ENCODE measurements around the gene GTPBP4. TPM values are rescaled to one million over a fixed set of nuclear protein-coding genes. Genes with fewer than 3 reads are reported as not detected.

GTPBP4 gene
- total RNA-seq (10 to 100 TPM; 46.0 to 47.0 TPM), polyA plus RNA-seq (10 to 100 TPM; 22.7 to 25.3 TPM)

GRCh38 chr10:987870-988666, at the start of gene GTPBP4:
Gene GTPBP4, plus strand, starts transcription at chr10:988434. Its CDS starts 46 bp downstream, at chr10:988480.
- Histone ChIP-seq H3K4me1 (ENCODE audit: insufficient read depth, low read length) (peaks cover 30% of the 10 kb centered on the region), H3K27ac (ENCODE audit: low read depth, low read length) (peak within 1 kb of the TSS; percentile 83), H3K27me3 (ENCODE audit: insufficient read depth, low read length) (no peaks in the 10 kb centered on the region), H3K4me3 (ENCODE audit: low read length in 2 of 2) (peak within 1 kb of the TSS; percentile 82 to 95), H3K36me3 (ENCODE audit: insufficient read depth, low read length) (peaks cover 8% of the 10 kb centered on the region), H3K9me3 (ENCODE audit: control insufficient read depth in 1 of 2, low read length in 2 of 2) (no peaks in the 10 kb centered on the region)
- CTCF ChIA-PET (ENCODE audit: partially characterized antibody), result interaction anchor here (1.0 to 1.8 kb wide), 4 partner anchors 12 to 87 kb away, joined by 3 to 6 read pairs (median 5); no protein-coding TSS in a partner anchor
- POLR2A ChIA-PET (ENCODE audit: partially characterized antibody), result interaction anchor here (0.8 to 3.4 kb wide), 7 partner anchors 45 to 659 kb away, joined by 3 to 12 read pairs (median 5); partner anchors contain the start of genes IDI1, LARP4B and WDR37
- H3K9me3 Mint-ChIP-seq, result no peaks in the 10 kb centered on the region
- H3K4me3 Mint-ChIP-seq, result peak within 1 kb of the TSS; percentile 91 to 99 (median 95)
- H3K27me3 Mint-ChIP-seq, result no peaks in the 10 kb centered on the region
- DNase-seq, result peak; percentile 91 to 98 (median 96)
- H3K4me1 Mint-ChIP-seq, result peaks cover 23 to 47% (median 33%) of the 10 kb centered on the region in 4 donors
- H3K36me3 Mint-ChIP-seq, result peaks cover 0 to 23% of the 10 kb centered on the region in 2 donors
- peak within 1 kb of the TSS; percentile 96 to 99 (median 98) for H3K27ac Mint-ChIP-seq
- intact Hi-C loops (cut with micrococcal nuclease), result loop anchor here (1.0 to 5.0 kb wide), 3 partner anchors 57 to 121 kb away; partner anchors contain the start of genes IDI1 and LARP4B

- Histone ChIP-seq H3K36me3 (ENCODE audit: insufficient read depth, low read length) (no peaks in the 10 kb centered on the region), H3K4me1 (ENCODE audit: insufficient read depth, low read length) (peaks cover 10% of the 10 kb centered on the region), H3K9me3 (ENCODE audit: control insufficient read depth in 1 of 2, low read length in 2 of 2) (no peaks in the 10 kb centered on the region), H3K27me3 (ENCODE audit: insufficient read depth, low read length) (no peaks in the 10 kb centered on the region), H3K27ac (ENCODE audit: low read depth, low read length) (no peak overlapping the region), H3K4me3 (ENCODE audit: low read length in 2 of 2) (no peak overlapping the region)
- H3K36me3 Mint-ChIP-seq, result no peaks in the 10 kb centered on the region
- no peaks in the 10 kb centered on the region for H3K9me3 Mint-ChIP-seq
- no peak for DNase-seq
- intact Hi-C loops (cut with micrococcal nuclease), result no loop called here
- peak overlapping the region in 6 of 7 donors; percentile 0 to 82 (median 58) for H3K27ac Mint-ChIP-seq
- H3K4me1 Mint-ChIP-seq, result peaks cover 7 to 12% (median 10%) of the 10 kb centered on the region in 4 donors
- ChIA-PET POLR2A (ENCODE audit: partially characterized antibody) (interaction anchor here (0.7 kb wide), 1 partner anchor 609 kb away, joined by 4 read pairs; no protein-coding TSS in a partner anchor), CTCF (ENCODE audit: partially characterized antibody) (no interaction called here)
- H3K4me3 Mint-ChIP-seq, result peak overlapping the region in 1 of 8 donors; percentile 3
- no peaks in the 10 kb centered on the region for H3K27me3 Mint-ChIP-seq
These were observed 49.1 kb upstream of the GTPBP4 start for GRCh38 chr10:938941-939678.

GRCh38 chr10:943334-944033, 44.8 kb upstream of the GTPBP4 start:
- no peak for DNase-seq
- CTCF ChIA-PET (ENCODE audit: partially characterized antibody), result no interaction called here
- Mint-ChIP-seq H3K9me3 (no peaks in the 10 kb centered on the region), H3K4me3 (no peak overlapping the region), H3K36me3 (no peaks in the 10 kb centered on the region), H3K4me1 (peaks cover 9 to 18% (median 14%) of the 10 kb centered on the region in 4 donors), H3K27ac (no peak overlapping the region), H3K27me3 (no peaks in the 10 kb centered on the region)
- no peaks in the 10 kb centered on the region for H3K27me3 ChIP-seq (ENCODE audit: insufficient read depth, low read length)
- H3K9me3 ChIP-seq (ENCODE audit: control insufficient read depth in 1 of 2, low read length in 2 of 2), result no peaks in the 10 kb centered on the region
- intact Hi-C loops (cut with micrococcal nuclease), result no loop called here
- H3K4me1 ChIP-seq (ENCODE audit: insufficient read depth, low read length), result peaks cover 15% of the 10 kb centered on the region
- no peak overlapping the region for H3K4me3 ChIP-seq (ENCODE audit: low read length in 2 of 2)
- H3K36me3 ChIP-seq (ENCODE audit: insufficient read depth, low read length), result no peaks in the 10 kb centered on the region
- no peak overlapping the region for H3K27ac ChIP-seq (ENCODE audit: low read depth, low read length)
- POLR2A ChIA-PET (ENCODE audit: partially characterized antibody), result interaction anchor here (1.3 kb wide), 1 partner anchor 45 kb away, joined by 3 read pairs; the partner anchor contains the start of gene GTPBP4

DNA sequence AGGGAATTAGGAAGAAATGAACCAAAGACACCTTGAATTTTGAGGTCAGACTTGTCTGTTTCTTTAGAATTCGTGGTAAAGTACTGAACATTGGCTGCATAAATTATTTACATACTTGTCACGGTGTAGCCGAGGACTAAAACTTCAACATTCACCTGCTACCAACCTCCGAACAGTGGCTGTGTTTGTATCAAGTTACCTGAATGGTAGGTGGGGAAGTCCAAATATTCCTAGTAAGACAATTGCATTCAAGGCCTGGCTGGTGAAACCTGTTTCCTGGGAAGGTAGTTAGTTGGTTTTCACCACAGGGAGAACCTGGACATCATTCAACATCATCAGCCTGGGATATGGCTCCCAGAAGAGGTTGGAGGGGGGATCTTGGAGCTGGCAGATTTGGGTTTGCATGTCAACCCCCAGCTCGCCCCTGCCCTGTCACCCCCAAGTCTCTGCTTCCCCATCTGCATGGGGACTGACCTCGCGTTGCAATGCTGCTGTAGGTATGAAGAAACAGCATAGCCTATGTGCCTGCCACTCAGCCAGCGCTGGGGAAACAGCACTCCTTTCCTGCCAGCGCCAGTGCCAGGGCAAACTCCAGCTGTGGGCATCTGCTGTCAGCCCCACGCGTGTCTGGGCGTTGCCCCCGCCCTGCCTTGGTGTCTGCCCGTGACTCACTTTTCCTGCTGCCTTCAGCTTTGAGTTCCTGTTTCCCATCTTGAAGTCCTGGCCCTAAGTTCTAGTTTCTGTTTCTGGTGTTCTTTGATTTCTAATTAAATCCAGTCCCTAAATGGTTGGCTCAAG, 44.0 kb upstream of the GTPBP4 start:
- no peaks in the 10 kb centered on the region for H3K36me3 ChIP-seq (ENCODE audit: insufficient read depth, low read length)
- H3K27ac ChIP-seq (ENCODE audit: low read depth, low read length), result no peak overlapping the region
- CTCF ChIA-PET (ENCODE audit: partially characterized antibody), result no interaction called here
- H3K4me1 ChIP-seq (ENCODE audit: insufficient read depth, low read length), result peaks cover 10% of the 10 kb centered on the region
- intact Hi-C loops (cut with micrococcal nuclease), result no loop called here
- Mint-ChIP-seq H3K27ac (peak overlapping the region in 4 of 7 donors; percentile 13 to 88 (median 58)), H3K36me3 (no peaks in the 10 kb centered on the region), H3K4me3 (peak overlapping the region in 3 of 8 donors; percentile 17 to 61 (median 45)), H3K4me1 (peaks cover 6 to 10% (median 9%) of the 10 kb centered on the region in 4 donors), H3K27me3 (no peaks in the 10 kb centered on the region), H3K9me3 (no peaks in the 10 kb centered on the region)
- POLR2A ChIA-PET (ENCODE audit: partially characterized antibody), result interaction anchor here (1.3 kb wide), 1 partner anchor 44 kb away, joined by 3 read pairs; the partner anchor contains the start of gene GTPBP4
- no peaks in the 10 kb centered on the region for H3K9me3 ChIP-seq (ENCODE audit: control insufficient read depth in 1 of 2, low read length in 2 of 2)
- H3K4me3 ChIP-seq (ENCODE audit: low read length in 2 of 2), result no peak overlapping the region
- H3K27me3 ChIP-seq (ENCODE audit: insufficient read depth, low read length), result no peaks in the 10 kb centered on the region
- no peak for DNase-seq

DNA sequence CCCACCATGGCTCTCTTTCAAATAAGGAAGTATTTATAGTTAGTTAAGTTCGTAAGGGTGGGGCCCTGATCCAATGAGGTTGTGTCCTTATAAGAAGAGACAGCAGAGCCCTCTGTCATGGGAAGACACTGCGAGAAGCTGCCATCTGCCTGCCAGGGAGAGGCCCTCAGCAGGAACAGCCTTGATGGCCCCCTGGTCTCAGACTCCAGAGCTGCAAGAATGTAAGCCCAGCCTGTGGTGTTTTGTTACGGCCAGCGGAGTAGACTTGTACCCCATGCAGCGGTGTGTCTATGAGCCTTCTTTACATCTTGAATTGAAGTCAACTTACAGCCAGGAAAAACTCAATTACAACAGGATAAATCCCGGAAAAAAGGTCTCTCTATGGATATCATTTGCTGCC, 42.5 kb upstream of the GTPBP4 start:
- intact Hi-C loops (cut with micrococcal nuclease), result no loop called here
- Mint-ChIP-seq H3K36me3 (no peaks in the 10 kb centered on the region), H3K27me3 (peaks cover 0 to under 1% of the 10 kb centered on the region in 2 donors), H3K27ac (peak overlapping the region in 2 of 7 donors; percentile 24 to 64), H3K9me3 (no peaks in the 10 kb centered on the region), H3K4me3 (no peak overlapping the region), H3K4me1 (peaks cover 2 to 6% (median 5%) of the 10 kb centered on the region in 4 donors)
- Histone ChIP-seq H3K27ac (ENCODE audit: low read depth, low read length) (no peak overlapping the region), H3K36me3 (ENCODE audit: insufficient read depth, low read length) (no peaks in the 10 kb centered on the region), H3K9me3 (ENCODE audit: control insufficient read depth in 1 of 2, low read length in 2 of 2) (no peaks in the 10 kb centered on the region), H3K4me3 (ENCODE audit: low read length in 2 of 2) (no peak overlapping the region), H3K4me1 (ENCODE audit: insufficient read depth, low read length) (peaks cover 5% of the 10 kb centered on the region), H3K27me3 (ENCODE audit: insufficient read depth, low read length) (no peaks in the 10 kb centered on the region)
- ChIA-PET CTCF (ENCODE audit: partially characterized antibody) (no interaction called here), POLR2A (ENCODE audit: partially characterized antibody) (no interaction called here)
- DNase-seq, result no peak

DNA sequence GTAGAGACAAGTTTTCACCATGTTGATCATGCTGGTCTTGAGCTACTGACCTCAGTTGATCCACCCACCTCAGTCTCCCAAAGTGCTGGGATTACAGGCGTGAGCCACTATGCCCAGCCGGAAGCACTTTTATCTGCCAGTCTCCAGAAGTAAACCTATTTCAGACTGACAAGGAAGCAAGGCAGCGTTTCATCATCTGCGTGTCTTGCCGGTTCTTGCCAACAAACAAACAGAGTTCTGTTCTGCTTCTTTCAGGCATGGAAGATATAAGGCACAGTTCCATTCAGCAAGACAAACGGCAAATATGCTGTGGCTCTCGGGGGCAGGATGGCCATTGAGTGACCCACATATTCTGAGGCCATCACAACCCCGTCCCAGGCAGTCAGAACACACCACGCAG, 41.2 kb upstream of the GTPBP4 start:
- H3K27ac Mint-ChIP-seq, result no peak overlapping the region
- ChIA-PET POLR2A (ENCODE audit: partially characterized antibody) (no interaction called here), CTCF (ENCODE audit: partially characterized antibody) (no interaction called here)
- DNase-seq, result no peak
- H3K27me3 Mint-ChIP-seq, result peaks cover 0 to 2% of the 10 kb centered on the region in 2 donors
- H3K27ac ChIP-seq (ENCODE audit: low read depth, low read length), result no peak overlapping the region
- no peak overlapping the region for H3K4me3 ChIP-seq (ENCODE audit: low read length in 2 of 2)
- no peaks in the 10 kb centered on the region for H3K36me3 Mint-ChIP-seq
- no peak overlapping the region for H3K4me3 Mint-ChIP-seq
- no peaks in the 10 kb centered on the region for H3K27me3 ChIP-seq (ENCODE audit: insufficient read depth, low read length)
- intact Hi-C loops (cut with micrococcal nuclease), result no loop called here
- no peaks in the 10 kb centered on the region for H3K9me3 ChIP-seq (ENCODE audit: control insufficient read depth in 1 of 2, low read length in 2 of 2)
- H3K4me1 ChIP-seq (ENCODE audit: insufficient read depth, low read length), result peaks cover 5% of the 10 kb centered on the region
- no peaks in the 10 kb centered on the region for H3K9me3 Mint-ChIP-seq
- no peaks in the 10 kb centered on the region for H3K36me3 ChIP-seq (ENCODE audit: insufficient read depth, low read length)
- peaks cover 2 to 6% (median 4%) of the 10 kb centered on the region in 4 donors for H3K4me1 Mint-ChIP-seq

Measured in CD4-positive, alpha-beta memory T cell (primary cell).